Mesendoderm (in vitro differentiated cells): ENCODE measurements around the gene KIAA0825.

ENCODE experiments used
- DNase-seq: peaks from one replicate; pipeline ENCODE4 v3.0.0; 2013
- H2AK5ac ChIP-seq: 2 replicates; pipeline ENCODE4 v1.6.1; 2013; ENCODE audit warnings: low read length, inconsistent platforms
- H2BK120ac ChIP-seq: 2 replicates; pipeline ENCODE4 v1.6.1; 2013; ENCODE audit warnings: low read depth, mild to moderate bottlenecking, low read length, moderate library complexity, mixed read lengths
- H2BK15ac ChIP-seq: replicated peaks from 2 replicates; pipeline ENCODE4 v1.6.1; 2013; ENCODE audit warnings: low read depth, mild to moderate bottlenecking, moderate library complexity
- H2BK5ac ChIP-seq: 2 replicates; pipeline ENCODE4 v1.6.1; 2013; ENCODE audit warnings: low read length, inconsistent platforms
- H3K18ac ChIP-seq: 2 replicates; pipeline ENCODE4 v1.6.1; 2013; ENCODE audit warnings: mild to moderate bottlenecking, low read length, mixed read lengths
- H3K23ac ChIP-seq: one replicate; pipeline ENCODE4 v1.6.1; 2013; ENCODE audit warnings: low read length
- H3K27ac ChIP-seq: 2 replicates; pipeline ENCODE4 v1.5.1; 2013; ENCODE audit warnings: low read depth, mild to moderate bottlenecking, inconsistent platforms, low read length, moderate library complexity
- H3K27me3 ChIP-seq: 2 replicates; pipeline ENCODE4 v1.6.1; 2013; ENCODE audit warnings: low read length, control low read depth, mild to moderate bottlenecking, inconsistent platforms; ENCODE audit not compliant: insufficient read depth, poor library complexity
- H3K36me3 ChIP-seq: 2 replicates; pipeline ENCODE4 v1.6.1; 2013; ENCODE audit warnings: low read length, inconsistent platforms; ENCODE audit not compliant: control insufficient read depth, insufficient read depth
- H3K4ac ChIP-seq: one replicate; pipeline ENCODE4 v1.6.1; 2013; ENCODE audit warnings: low read depth, mild to moderate bottlenecking, low read length, moderate library complexity
- H3K4me1 ChIP-seq: 2 replicates; pipeline ENCODE4 v1.6.1; 2013; ENCODE audit warnings: low read depth, low read length, inconsistent platforms; ENCODE audit not compliant: control insufficient read depth
- H3K4me2 ChIP-seq: 2 replicates; pipeline ENCODE4 v1.6.1; 2013; ENCODE audit warnings: low read length
- H3K4me3 ChIP-seq: 2 replicates; pipeline ENCODE4 v1.5.1; 2013; ENCODE audit warnings: mild to moderate bottlenecking, low read length
- H3K56ac ChIP-seq: one replicate; pipeline ENCODE4 v1.6.1; 2013; ENCODE audit warnings: low read length
- H3K79me1 ChIP-seq: 2 replicates; pipeline ENCODE4 v1.6.1; 2013; ENCODE audit warnings: low read length, inconsistent platforms
- H3K79me2 ChIP-seq: 2 replicates; pipeline ENCODE4 v1.6.1; 2013; ENCODE audit warnings: mild to moderate bottlenecking, low read length; ENCODE audit not compliant: control insufficient read depth, insufficient read depth
- H3K9ac ChIP-seq: 2 replicates; pipeline ENCODE4 v1.6.1; 2013; ENCODE audit warnings: low read length, inconsistent platforms
- H4K5ac ChIP-seq: one replicate; pipeline ENCODE4 v1.6.1; 2013; ENCODE audit warnings: low read length
- H4K8ac ChIP-seq: one replicate; pipeline ENCODE4 v1.6.1; 2013; ENCODE audit warnings: low read depth, mild to moderate bottlenecking, control low read depth, low read length, moderate library complexity
- WGBS: extraction: QIAGEN DNeasy Blood & Tissue Kit; methylation state at CpG from one replicate; pipeline ENCODE4 v1.1.7; 2013; ENCODE audit warnings: low lambda C conversion rate, missing lambda C conversion rate; ENCODE audit not compliant: insufficient coverage; ENCODE audit errors: extremely low coverage; 5-methylcytosine and 5-hydroxymethylcytosine counted together

KIAA0825 gene

DNA sequence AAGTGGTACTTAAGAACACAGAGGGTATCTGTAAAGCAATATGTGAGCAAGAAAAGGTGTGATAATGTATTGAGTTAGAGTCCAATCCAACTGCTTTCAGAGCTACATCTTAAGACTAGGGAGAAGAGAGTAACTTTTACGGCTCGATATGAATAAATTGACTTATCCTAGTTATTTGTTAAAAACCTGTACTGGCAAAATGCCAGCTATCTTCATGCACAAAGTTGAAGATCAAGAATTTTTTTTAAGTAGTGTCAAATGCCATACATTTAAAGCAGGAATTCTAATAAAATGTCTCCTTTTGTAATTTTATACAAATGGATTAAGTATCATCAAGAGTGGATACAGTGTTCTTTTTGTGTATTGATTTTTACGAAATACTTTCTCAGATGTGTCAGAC lies 305.2 kb downstream of the KIAA0825 start:
- Histone ChIP-seq H4K5ac (no peak overlapping the region), H3K4me3 (no peak overlapping the region), H3K36me3 (no peaks in the 10 kb centered on the region), H3K27me3 (no peaks in the 10 kb centered on the region), H3K23ac (no peak overlapping the region), H2BK15ac (no peak overlapping the region), H2BK120ac (no peak overlapping the region), H3K79me1 (no peaks in the 10 kb centered on the region), H2BK5ac (no peak overlapping the region), H3K4ac (no peak overlapping the region), H3K4me1 (peaks cover 2% of the 10 kb centered on the region), H3K79me2 (no peaks in the 10 kb centered on the region), H3K18ac (no peak overlapping the region), H3K4me2 (no peak overlapping the region), H4K8ac (no peak overlapping the region), H3K9ac (no peak overlapping the region), H2AK5ac (no peak overlapping the region), H3K27ac (no peak overlapping the region), H3K56ac (no peak overlapping the region)
- no CpG with 5 or more reads among the region's 3 CpGs for WGBS
- no peak for DNase-seq

- Histone ChIP-seq H3K4me1 (peaks cover 2% of the 10 kb centered on the region), H3K18ac (no peak overlapping the region), H3K27ac (no peak overlapping the region), H3K4me2 (no peak overlapping the region), H2AK5ac (no peak overlapping the region), H3K79me2 (no peaks in the 10 kb centered on the region), H3K23ac (no peak overlapping the region), H3K56ac (no peak overlapping the region), H4K8ac (no peak overlapping the region), H2BK5ac (no peak overlapping the region), H4K5ac (no peak overlapping the region), H3K9ac (no peak overlapping the region), H3K79me1 (no peaks in the 10 kb centered on the region), H3K36me3 (no peaks in the 10 kb centered on the region), H3K27me3 (no peaks in the 10 kb centered on the region), H3K4me3 (no peak overlapping the region), H3K4ac (no peak overlapping the region), H2BK15ac (no peak overlapping the region), H2BK120ac (no peak overlapping the region)
- WGBS = no CpG with 5 or more reads among the region's 5 CpGs
- DNase-seq = no peak
Measured at GRCh38 chr5:94312298-94312697, 306.1 kb downstream of the KIAA0825 start.

DNA sequence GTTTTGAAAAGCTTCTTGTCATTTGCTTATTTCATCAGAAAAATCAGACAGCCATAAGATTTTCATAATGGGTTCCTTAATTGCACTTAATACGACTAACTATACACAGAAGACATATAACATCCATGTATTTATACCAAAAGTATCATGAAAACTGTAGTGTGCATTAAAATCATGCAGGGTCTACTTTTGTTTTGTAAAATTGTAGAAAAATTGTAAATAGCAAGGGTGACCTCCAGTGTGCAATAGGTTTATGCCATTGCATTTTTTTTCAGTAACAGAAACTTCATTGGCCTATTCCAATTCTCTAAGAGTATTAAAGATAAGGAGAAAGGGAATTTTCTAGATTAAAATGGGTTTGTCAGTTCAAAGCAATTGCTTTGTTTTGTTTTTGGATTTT lies 307.6 kb downstream of the KIAA0825 start:
- Histone ChIP-seq H3K79me2 (no peaks in the 10 kb centered on the region), H2AK5ac (no peak overlapping the region), H4K8ac (no peak overlapping the region), H4K5ac (no peak overlapping the region), H3K4ac (no peak overlapping the region), H3K79me1 (no peaks in the 10 kb centered on the region), H2BK120ac (no peak overlapping the region), H3K4me3 (no peak overlapping the region), H3K27me3 (no peaks in the 10 kb centered on the region), H3K4me1 (no peaks in the 10 kb centered on the region), H3K27ac (no peak overlapping the region), H3K36me3 (no peaks in the 10 kb centered on the region), H2BK5ac (no peak overlapping the region), H2BK15ac (no peak overlapping the region), H3K23ac (no peak overlapping the region), H3K18ac (no peak overlapping the region), H3K56ac (no peak overlapping the region), H3K9ac (no peak overlapping the region), H3K4me2 (no peak overlapping the region)
- no CpG with 5 or more reads among the region's 1 CpG for WGBS
- no peak for DNase-seq

DNA sequence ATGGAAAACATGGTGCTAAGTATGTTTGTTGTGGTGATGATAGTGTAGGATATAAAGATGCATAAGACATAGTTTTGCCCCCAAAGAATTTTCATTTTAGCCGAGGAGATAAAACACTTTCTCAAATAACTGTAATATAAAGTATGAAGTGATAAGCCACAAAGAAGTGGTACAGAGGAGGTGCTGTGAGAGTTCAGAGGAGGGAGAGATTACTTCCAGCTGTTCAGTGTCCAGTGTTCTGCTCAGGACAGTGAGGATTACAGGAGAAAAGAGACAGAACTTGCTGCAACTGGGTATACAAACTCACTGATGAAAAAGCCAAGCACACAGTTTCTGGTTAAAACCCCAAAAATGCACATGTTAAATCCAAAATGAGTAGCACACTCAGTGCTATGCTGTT lies 309.3 kb downstream of the KIAA0825 start:
- H3K4me2 ChIP-seq = no peak overlapping the region
- no peak overlapping the region for H3K27ac ChIP-seq
- no peak overlapping the region for H2AK5ac ChIP-seq
- no peak overlapping the region for H4K8ac ChIP-seq
- no peak overlapping the region for H3K4ac ChIP-seq
- H4K5ac ChIP-seq = no peak overlapping the region
- no CpG with 5 or more reads among the region's 1 CpG for WGBS
- H3K36me3 ChIP-seq = no peaks in the 10 kb centered on the region
- H3K4me3 ChIP-seq = no peak overlapping the region
- no peak overlapping the region for H3K23ac ChIP-seq
- H2BK15ac ChIP-seq = no peak overlapping the region
- H3K4me1 ChIP-seq = no peaks in the 10 kb centered on the region
- H2BK5ac ChIP-seq = no peak overlapping the region
- no peaks in the 10 kb centered on the region for H3K79me2 ChIP-seq
- no peaks in the 10 kb centered on the region for H3K79me1 ChIP-seq
- H3K27me3 ChIP-seq = no peaks in the 10 kb centered on the region
- no peak overlapping the region for H2BK120ac ChIP-seq
- no peak overlapping the region for H3K18ac ChIP-seq
- H3K9ac ChIP-seq = no peak overlapping the region
- no peak overlapping the region for H3K56ac ChIP-seq
- DNase-seq = no peak

- H2BK5ac ChIP-seq = no peak overlapping the region
- no peak overlapping the region for H2BK15ac ChIP-seq
- WGBS = no CpG with 5 or more reads among the region's 1 CpG
Measured at GRCh38 chr5:94308442-94308841, 310.0 kb downstream of the KIAA0825 start.

GRCh38 chr5:94304146-94304545 lies 314.3 kb downstream of the KIAA0825 start:
- no peak overlapping the region for H3K4me2 ChIP-seq
- no CpG with 5 or more reads among the region's 7 CpGs for WGBS
- DNase-seq = no peak

More at GRCh38 chr5:94308442-94308841, 310.0 kb downstream of the KIAA0825 start:
- DNase-seq = no peak
- no peak overlapping the region for H3K4me3 ChIP-seq
- H2AK5ac ChIP-seq = no peak overlapping the region
- no peak overlapping the region for H3K9ac ChIP-seq
- no peaks in the 10 kb centered on the region for H3K36me3 ChIP-seq
- no peaks in the 10 kb centered on the region for H3K27me3 ChIP-seq
- H3K23ac ChIP-seq = no peak overlapping the region
- H3K4ac ChIP-seq = no peak overlapping the region
- H3K79me1 ChIP-seq = no peaks in the 10 kb centered on the region
- no peak overlapping the region for H3K27ac ChIP-seq
- no peak overlapping the region for H3K56ac ChIP-seq
- H3K79me2 ChIP-seq = no peaks in the 10 kb centered on the region
- H2BK120ac ChIP-seq = no peak overlapping the region
- H3K4me1 ChIP-seq = no peaks in the 10 kb centered on the region
- no peak overlapping the region for H4K8ac ChIP-seq
- H3K18ac ChIP-seq = no peak overlapping the region
- no peak overlapping the region for H4K5ac ChIP-seq
- H3K4me2 ChIP-seq = no peak overlapping the region

More at GRCh38 chr5:94304146-94304545, 314.3 kb downstream of the KIAA0825 start:
- H3K79me2 ChIP-seq = peaks cover 1% of the 10 kb centered on the region
- H2BK120ac ChIP-seq = no peak overlapping the region
- H2BK5ac ChIP-seq = no peak overlapping the region
- no peak overlapping the region for H2AK5ac ChIP-seq
- no peaks in the 10 kb centered on the region for H3K27me3 ChIP-seq
- no peak overlapping the region for H3K23ac ChIP-seq
- H4K5ac ChIP-seq = no peak overlapping the region
- H3K4me1 ChIP-seq = no peaks in the 10 kb centered on the region
- no peak overlapping the region for H3K27ac ChIP-seq
- H3K4me3 ChIP-seq = no peak overlapping the region
- no peak overlapping the region for H2BK15ac ChIP-seq
- H3K56ac ChIP-seq = no peak overlapping the region
- no peak overlapping the region for H3K18ac ChIP-seq
- no peaks in the 10 kb centered on the region for H3K36me3 ChIP-seq
- H3K4ac ChIP-seq = no peak overlapping the region
- H3K9ac ChIP-seq = no peak overlapping the region
- H4K8ac ChIP-seq = no peak overlapping the region
- no peaks in the 10 kb centered on the region for H3K79me1 ChIP-seq
